ENCODE data around the gene LTV1. TPM values are rescaled to one million over a fixed set of nuclear protein-coding genes. Genes with fewer than 3 reads are reported as not detected.

LTV1 gene
- total RNA-seq, 1 donor: 16.6 TPM

DNA sequence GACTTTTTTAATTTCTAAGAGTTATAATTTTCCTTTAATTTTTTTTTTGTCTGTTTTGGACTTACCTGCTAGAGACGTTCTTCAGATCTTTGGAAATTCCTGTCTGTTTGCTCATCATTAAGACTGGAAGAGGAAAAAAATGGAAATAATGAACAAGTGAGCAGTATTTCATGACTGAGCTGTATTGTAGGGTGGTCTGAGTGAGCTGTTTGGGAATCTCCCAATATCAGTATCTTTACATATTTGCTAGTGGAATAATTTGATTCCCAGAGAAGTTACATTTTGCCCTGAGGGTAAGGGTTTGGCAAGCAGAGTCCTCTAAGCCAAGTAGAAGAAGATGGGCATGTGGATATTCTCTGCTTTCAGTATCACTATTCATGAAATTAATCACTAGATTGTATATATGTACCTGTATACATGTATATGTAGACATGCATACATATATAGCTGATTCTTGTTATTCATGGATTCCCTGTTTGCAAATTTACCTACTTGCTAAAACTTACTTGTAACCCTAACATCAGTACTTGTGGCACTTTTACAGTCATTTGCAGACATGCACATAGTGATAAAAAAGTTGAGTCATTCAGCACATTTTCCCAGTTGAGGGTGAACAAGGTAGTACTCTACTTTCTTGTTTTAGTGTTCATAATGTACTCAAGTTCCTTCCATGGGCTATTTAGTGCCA is 34.6 kb downstream of the LTV1 start:
- Histone ChIP-seq H3K27me3 (ENCODE audit: insufficient read depth, low read length) (no peaks in the 10 kb centered on the region), H3K9me3 (ENCODE audit: low read depth, low read length) (no peaks in the 10 kb centered on the region), H3K4me1 (ENCODE audit: insufficient read depth, low read length) (no peaks in the 10 kb centered on the region), H3K79me2 (ENCODE audit: insufficient read depth, low read length) (no peaks in the 10 kb centered on the region), H3K36me3 (ENCODE audit: insufficient read depth, low read length) (no peaks in the 10 kb centered on the region), H3K4me3 (ENCODE audit: insufficient read depth, low read length) (no peak overlapping the region), H3K27ac (ENCODE audit: low read depth, low read length) (no peak overlapping the region), H4K20me1 (ENCODE audit: insufficient read depth, low read length) (no peaks in the 10 kb centered on the region), H2AFZ (ENCODE audit: low read length) (no peak overlapping the region), H3K4me2 (ENCODE audit: insufficient read depth, low read length) (no peak overlapping the region)
- peak; percentile 32 for DNase-seq (ENCODE audit: insufficient read length, low spot score, missing footprints)
- TF ChIP-seq, protein P1, sequence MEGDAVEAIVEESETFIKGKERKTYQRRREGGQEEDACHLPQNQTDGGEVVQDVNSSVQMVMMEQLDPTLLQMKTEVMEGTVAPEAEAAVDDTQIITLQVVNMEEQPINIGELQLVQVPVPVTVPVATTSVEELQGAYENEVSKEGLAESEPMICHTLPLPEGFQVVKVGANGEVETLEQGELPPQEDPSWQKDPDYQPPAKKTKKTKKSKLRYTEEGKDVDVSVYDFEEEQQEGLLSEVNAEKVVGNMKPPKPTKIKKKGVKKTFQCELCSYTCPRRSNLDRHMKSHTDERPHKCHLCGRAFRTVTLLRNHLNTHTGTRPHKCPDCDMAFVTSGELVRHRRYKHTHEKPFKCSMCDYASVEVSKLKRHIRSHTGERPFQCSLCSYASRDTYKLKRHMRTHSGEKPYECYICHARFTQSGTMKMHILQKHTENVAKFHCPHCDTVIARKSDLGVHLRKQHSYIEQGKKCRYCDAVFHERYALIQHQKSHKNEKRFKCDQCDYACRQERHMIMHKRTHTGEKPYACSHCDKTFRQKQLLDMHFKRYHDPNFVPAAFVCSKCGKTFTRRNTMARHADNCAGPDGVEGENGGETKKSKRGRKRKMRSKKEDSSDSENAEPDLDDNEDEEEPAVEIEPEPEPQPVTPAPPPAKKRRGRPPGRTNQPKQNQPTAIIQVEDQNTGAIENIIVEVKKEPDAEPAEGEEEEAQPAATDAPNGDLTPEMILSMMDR (IDR thresholded peaks at IDR 0.05; ENCODE audit: extremely low read depth, low read depth, low read length): no peak

DNA sequence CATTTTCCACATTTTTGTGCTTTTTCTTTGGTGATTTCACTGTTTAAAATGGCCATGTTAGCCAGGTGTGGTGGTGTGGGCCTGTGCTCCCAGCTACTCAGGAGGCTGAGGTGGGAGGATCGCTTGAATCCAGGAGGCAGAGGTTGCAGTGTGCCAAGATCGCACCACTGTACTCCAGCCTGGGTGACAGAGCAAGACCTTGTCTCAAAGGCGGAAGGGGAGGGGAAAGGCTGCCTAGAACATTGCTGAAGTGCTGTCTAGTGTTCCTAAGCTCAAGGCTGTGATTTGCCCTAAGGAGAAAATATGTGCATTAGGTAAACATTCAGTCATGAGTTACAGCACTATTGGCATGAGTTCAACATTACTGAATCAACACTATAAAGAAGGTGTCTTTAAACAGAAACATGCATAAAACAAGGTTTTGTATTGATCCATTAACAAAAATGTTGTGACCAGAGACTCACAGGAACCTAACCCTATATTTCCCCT is 35.2 kb downstream of the LTV1 start:
- Histone ChIP-seq H3K9me3 (ENCODE audit: low read depth, low read length) (no peaks in the 10 kb centered on the region), H2AFZ (ENCODE audit: low read length) (no peak overlapping the region), H4K20me1 (ENCODE audit: insufficient read depth, low read length) (no peaks in the 10 kb centered on the region), H3K27ac (ENCODE audit: low read depth, low read length) (no peak overlapping the region), H3K4me2 (ENCODE audit: insufficient read depth, low read length) (no peak overlapping the region), H3K79me2 (ENCODE audit: insufficient read depth, low read length) (no peaks in the 10 kb centered on the region), H3K36me3 (ENCODE audit: insufficient read depth, low read length) (no peaks in the 10 kb centered on the region), H3K4me1 (ENCODE audit: insufficient read depth, low read length) (no peaks in the 10 kb centered on the region), H3K4me3 (ENCODE audit: insufficient read depth, low read length) (no peak overlapping the region), H3K27me3 (ENCODE audit: insufficient read depth, low read length) (no peaks in the 10 kb centered on the region)
- TF ChIP-seq, protein P1 (IDR thresholded peaks at IDR 0.05; ENCODE audit: extremely low read depth, low read depth, low read length): no peak
- no peak for DNase-seq (ENCODE audit: insufficient read length, low spot score, missing footprints)

DNA sequence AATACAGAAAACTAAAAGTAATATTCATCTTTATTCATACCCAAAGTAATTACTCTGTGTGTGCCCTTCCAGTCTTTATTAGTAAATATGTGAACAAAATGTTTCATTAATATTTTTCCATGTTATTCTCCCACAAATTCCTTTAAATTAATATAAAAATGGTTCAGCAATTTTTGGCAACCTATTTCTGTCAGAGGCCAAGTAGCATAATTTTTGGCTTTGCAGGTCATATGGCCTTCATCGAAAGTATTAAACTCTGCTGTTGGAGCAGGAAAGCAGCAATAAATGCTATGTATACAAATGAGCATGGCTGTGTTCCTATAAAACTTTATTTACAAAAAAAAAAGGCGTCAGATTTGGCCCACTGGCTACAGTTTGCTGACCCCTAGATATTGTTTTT is 37.3 kb downstream of the LTV1 start:
- Histone ChIP-seq H3K9me3 (ENCODE audit: low read depth, low read length) (no peaks in the 10 kb centered on the region), H3K4me2 (ENCODE audit: insufficient read depth, low read length) (no peak overlapping the region), H2AFZ (ENCODE audit: low read length) (no peak overlapping the region), H3K36me3 (ENCODE audit: insufficient read depth, low read length) (no peaks in the 10 kb centered on the region), H3K79me2 (ENCODE audit: insufficient read depth, low read length) (no peaks in the 10 kb centered on the region), H3K27me3 (ENCODE audit: insufficient read depth, low read length) (no peaks in the 10 kb centered on the region), H3K4me1 (ENCODE audit: insufficient read depth, low read length) (no peaks in the 10 kb centered on the region), H3K4me3 (ENCODE audit: insufficient read depth, low read length) (no peak overlapping the region), H4K20me1 (ENCODE audit: insufficient read depth, low read length) (no peaks in the 10 kb centered on the region), H3K27ac (ENCODE audit: low read depth, low read length) (no peak overlapping the region)
- no peak for DNase-seq (ENCODE audit: insufficient read length, low spot score, missing footprints)
- TF ChIP-seq, protein P1 (IDR thresholded peaks at IDR 0.05; ENCODE audit: extremely low read depth, low read depth, low read length): no peak

DNA sequence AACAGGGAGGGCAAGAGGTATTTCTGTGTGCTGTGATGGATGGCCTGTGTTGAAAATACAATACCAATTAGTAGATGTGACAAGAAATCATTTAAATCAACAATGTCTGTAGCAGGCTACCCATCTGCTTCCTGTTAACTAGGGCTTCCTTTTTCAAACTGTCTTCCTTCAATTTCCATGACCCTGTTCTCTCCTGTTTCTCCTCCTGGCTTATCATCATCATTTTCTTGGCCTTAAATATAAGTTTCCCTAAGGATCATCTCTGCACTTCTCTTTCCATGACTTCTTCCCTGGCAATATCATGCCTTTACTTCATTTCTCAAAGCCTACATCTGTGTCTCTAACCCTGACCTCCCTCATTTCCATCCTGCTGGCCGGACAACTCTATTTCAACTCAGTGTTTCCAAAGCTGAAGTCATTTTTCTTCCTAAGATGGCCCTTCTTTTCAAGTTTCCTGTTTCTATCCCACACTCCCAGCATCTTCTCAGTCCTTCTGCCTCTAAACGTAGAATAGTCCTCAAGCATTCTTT is 39.3 kb downstream of the LTV1 start:
- no peaks in the 10 kb centered on the region for H4K20me1 ChIP-seq (ENCODE audit: insufficient read depth, low read length)
- H3K4me2 ChIP-seq (ENCODE audit: insufficient read depth, low read length): no peak overlapping the region
- H3K27me3 ChIP-seq (ENCODE audit: insufficient read depth, low read length): no peaks in the 10 kb centered on the region
- no peaks in the 10 kb centered on the region for H3K9me3 ChIP-seq (ENCODE audit: low read depth, low read length)
- H3K4me1 ChIP-seq (ENCODE audit: insufficient read depth, low read length): no peaks in the 10 kb centered on the region
- H3K27ac ChIP-seq (ENCODE audit: low read depth, low read length): no peak overlapping the region
- no peak overlapping the region for H3K4me3 ChIP-seq (ENCODE audit: insufficient read depth, low read length)
- no peak overlapping the region for H2AFZ ChIP-seq (ENCODE audit: low read length)
- TF ChIP-seq, protein P1 (IDR thresholded peaks at IDR 0.05; ENCODE audit: extremely low read depth, low read depth, low read length): no peak
- H3K36me3 ChIP-seq (ENCODE audit: insufficient read depth, low read length): no peaks in the 10 kb centered on the region
- no peaks in the 10 kb centered on the region for H3K79me2 ChIP-seq (ENCODE audit: insufficient read depth, low read length)
- no peak for DNase-seq (ENCODE audit: insufficient read length, low spot score, missing footprints)

Data from osteoblast (primary cell).